DLD1 (cell line): ENCODE measurements around the gene PPIA.
"Not testable (repeated sequence)": the region's sequence is repeated elsewhere in the genome, so short reads cannot be mapped to it uniquely, and the experiment has no call there.

Experiments used
- in situ Hi-C: cut with HindIII; loops from 2 replicates; pipeline ENCODE4 v1.10.0; 2017; ENCODE audit warnings: low sequenced_read_pairs

The PPIA gene

GRCh38 chr7:44762726-44763522 lies 33.6 kb upstream of the PPIA start:
- in situ Hi-C loops = no loop called here

- in situ Hi-C loops = no loop called here
These were observed 32.4 kb upstream of the PPIA start for GRCh38 chr7:44764081-44764480.

GRCh38 chr7:44764665-44765578 lies 31.6 kb upstream of the PPIA start:
- in situ Hi-C loops = no loop called here

- in situ Hi-C loops = no loop called here
These were observed 30.7 kb upstream of the PPIA start for GRCh38 chr7:44765579-44766415.

- in situ Hi-C loops = no loop called here
These were observed 30.1 kb upstream of the PPIA start for GRCh38 chr7:44766416-44766801.

- in situ Hi-C loops = no loop called here
These were observed 29.2 kb upstream of the PPIA start for GRCh38 chr7:44767134-44767911.

- in situ Hi-C loops = no loop called here
These were observed 28.4 kb upstream of the PPIA start for GRCh38 chr7:44767912-44768627.

- in situ Hi-C loops = no loop called here
These were observed 27.7 kb upstream of the PPIA start for GRCh38 chr7:44768628-44769371.

GRCh38 chr7:44769376-44769775 lies 27.1 kb upstream of the PPIA start:
- in situ Hi-C loops = no loop called here

- in situ Hi-C loops = no loop called here
These were observed 26.6 kb upstream of the PPIA start for GRCh38 chr7:44769776-44770294.

- in situ Hi-C loops = no loop called here
These were observed 25.1 kb upstream of the PPIA start for GRCh38 chr7:44771358-44771757.

- in situ Hi-C loops = no loop called here
These were observed 24.0 kb upstream of the PPIA start for GRCh38 chr7:44772440-44772839.

GRCh38 chr7:44772867-44773266 lies 23.6 kb upstream of the PPIA start:
- in situ Hi-C loops = no loop called here

GRCh38 chr7:44774486-44774885 lies 22.0 kb upstream of the PPIA start:
- in situ Hi-C loops = not testable (repeated sequence)

- in situ Hi-C loops = no loop called here
These were observed 20.9 kb upstream of the PPIA start for GRCh38 chr7:44775383-44776107.

- in situ Hi-C loops = no loop called here
These were observed 20.3 kb upstream of the PPIA start for GRCh38 chr7:44776211-44776610.

- in situ Hi-C loops = no loop called here
These were observed 14.0 kb upstream of the PPIA start for GRCh38 chr7:44782460-44782859.

GRCh38 chr7:44783407-44783806 lies 13.1 kb upstream of the PPIA start:
- in situ Hi-C loops = no loop called here
